EH (cell line): ENCODE data around the gene RIPPLY2.
"Not testable (repeated sequence)": the region's sequence is repeated elsewhere in the genome, so short reads cannot be mapped to it uniquely, and the experiment has no call there.

Experiments used
- DNase-seq: peaks from one replicate; pipeline ENCODE4 v3.0.0-alpha.2; 2015; ENCODE audit warnings: low read depth

RIPPLY2 gene

GRCh38 chr6:83860359-83860755, 7.2 kb downstream of the RIPPLY2 start:
- DNase-seq: no peak

DNA sequence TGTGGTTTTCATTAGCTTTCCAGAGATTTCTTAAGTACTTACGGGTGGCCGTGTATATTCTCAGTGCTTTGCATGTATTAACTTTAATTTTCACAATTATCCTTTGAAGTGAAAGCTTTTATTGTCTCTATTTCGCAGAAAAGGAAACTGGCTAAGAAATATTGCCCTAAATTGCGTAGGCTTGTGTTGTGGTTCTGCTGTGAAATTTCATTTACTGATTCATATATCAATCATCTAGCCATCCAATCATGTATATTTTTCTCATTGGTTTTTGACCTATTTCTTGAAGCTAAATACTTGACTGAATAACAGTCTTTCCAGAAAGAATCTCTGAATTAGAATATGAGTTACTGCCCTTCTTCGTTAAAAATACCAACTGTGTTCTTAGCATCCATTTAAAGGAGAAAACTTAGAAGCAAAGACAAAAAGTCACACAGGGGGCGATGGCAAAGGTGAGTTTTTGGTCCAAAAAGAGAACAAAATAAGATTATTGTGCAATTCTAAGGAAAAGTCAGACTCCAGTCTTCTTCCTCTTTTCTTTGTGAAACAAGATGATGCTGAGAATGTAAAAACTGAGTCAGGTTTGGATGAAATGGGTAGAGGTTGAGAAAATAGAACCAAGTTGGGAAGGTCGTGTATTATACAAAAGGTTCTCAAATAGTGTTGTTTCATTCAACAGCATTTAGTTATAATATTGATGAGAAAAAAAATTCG, 7.8 kb downstream of the RIPPLY2 start:
- DNase-seq: no peak

DNA sequence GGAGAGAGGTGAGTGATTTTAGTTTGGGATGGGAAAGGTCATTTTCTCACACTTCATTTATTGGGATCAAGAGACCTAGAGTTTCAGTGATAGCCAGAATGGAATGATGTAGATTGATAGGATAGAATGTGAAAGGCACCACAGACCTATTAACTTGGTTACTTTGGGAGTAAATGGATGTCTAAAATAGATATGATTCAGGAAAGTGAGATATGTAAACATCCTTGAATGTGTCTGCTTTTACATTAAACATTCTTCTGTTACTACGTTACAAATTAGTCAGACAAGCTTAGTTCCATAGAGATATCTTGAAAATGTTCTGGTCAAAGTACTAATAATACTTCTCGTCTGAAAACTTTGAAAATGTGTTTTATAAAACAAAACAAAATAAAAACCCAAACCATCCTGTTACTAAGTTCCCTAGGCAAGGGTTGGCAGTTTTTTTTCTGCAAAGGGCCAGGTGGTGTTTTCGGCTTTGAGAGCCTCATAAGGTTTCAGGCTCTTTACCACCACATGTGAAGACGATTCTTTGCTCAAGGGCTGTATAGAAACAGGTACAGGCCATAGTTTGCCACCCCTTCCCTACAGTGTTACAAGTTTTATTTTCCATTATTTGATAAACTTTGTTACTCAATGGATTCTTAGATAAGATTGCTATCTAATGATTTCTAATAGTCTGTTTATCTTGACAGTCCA, 9.8 kb downstream of the RIPPLY2 start:
- peak; percentile 63 for DNase-seq

DNA sequence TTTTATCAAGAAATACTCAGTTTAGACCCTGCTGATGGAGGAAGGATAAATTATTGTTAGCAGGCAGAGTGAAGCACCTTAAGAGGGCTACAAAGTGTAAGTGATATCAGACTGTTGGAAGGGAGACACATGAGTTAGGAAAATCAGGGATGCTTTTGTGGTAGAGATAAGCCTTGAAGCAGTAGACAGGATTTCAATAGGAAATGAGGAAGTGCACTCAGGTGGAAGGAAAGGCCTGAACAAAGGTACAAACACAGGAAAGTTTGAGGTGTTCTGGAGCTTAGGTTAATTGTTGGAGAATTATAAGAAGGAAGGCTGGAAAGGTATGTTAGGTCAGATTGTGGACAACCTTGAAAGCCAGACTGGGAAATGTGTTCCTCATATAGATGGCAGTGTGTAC, 13.9 kb downstream of the RIPPLY2 start:
- no peak for DNase-seq

- DNase-seq: peak; percentile 98
These were observed 14.5 kb downstream of the RIPPLY2 start for GRCh38 chr6:83867527-83868161.

GRCh38 chr6:83868639-83869038, 15.5 kb downstream of the RIPPLY2 start:
- DNase-seq: peak; percentile 83

GRCh38 chr6:83870649-83871048, 17.5 kb downstream of the RIPPLY2 start:
- no peak for DNase-seq

- DNase-seq: peak; percentile 39
These were observed 19.4 kb downstream of the RIPPLY2 start for GRCh38 chr6:83872386-83873118.

GRCh38 chr6:83873869-83874268, 20.7 kb downstream of the RIPPLY2 start:
- DNase-seq: no peak

DNA sequence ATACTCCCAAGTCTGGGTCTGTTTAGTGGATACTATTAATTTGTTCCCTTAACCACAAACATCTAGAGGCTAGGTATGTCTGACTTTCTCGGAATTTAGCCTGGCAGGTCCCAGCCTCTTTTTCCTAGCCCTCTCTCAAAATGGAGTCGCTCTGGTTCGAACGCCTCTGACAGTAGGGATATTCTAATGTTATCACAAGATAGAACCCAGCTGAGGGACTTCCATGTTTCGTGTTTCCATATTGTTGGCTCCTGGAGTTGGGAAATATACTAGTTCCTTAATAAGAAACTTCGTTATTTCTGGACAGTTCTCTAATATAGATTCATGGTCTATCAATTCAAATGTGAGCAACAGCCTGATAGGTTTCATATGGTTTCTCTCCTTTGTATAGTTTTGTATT, 22.7 kb downstream of the RIPPLY2 start:
- DNase-seq: no peak

GRCh38 chr6:83878902-83879644, 25.9 kb downstream of the RIPPLY2 start:
- DNase-seq: no peak

GRCh38 chr6:83879746-83880145, 26.6 kb downstream of the RIPPLY2 start:
- peak; percentile 24 for DNase-seq

- peak; percentile 26 for DNase-seq
These were observed 30.1 kb downstream of the RIPPLY2 start for GRCh38 chr6:83883240-83883639.

- DNase-seq: peak; percentile 62
These were observed 31.4 kb downstream of the RIPPLY2 start for GRCh38 chr6:83884523-83884922.

DNA sequence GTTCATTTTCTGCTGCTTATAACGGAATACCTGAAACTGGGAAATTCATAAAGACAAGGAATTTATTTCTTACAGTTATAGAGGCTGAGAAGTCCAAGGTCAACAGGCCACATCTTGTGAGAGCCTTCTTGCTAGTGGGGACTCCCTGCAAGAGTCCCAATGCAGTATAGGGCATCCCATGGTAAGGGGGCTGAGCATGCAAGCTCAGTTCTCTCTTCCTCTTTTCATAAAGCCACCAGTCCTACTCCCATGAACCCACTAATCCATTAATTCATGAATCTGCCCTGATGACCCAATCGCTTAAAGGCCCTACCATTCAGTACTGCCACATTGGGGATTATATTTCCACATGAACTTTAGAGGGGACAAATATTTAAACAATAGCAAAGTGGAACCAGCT, 32.8 kb downstream of the RIPPLY2 start:
- DNase-seq: no peak

GRCh38 chr6:83889621-83890020, 36.5 kb downstream of the RIPPLY2 start:
- DNase-seq: no peak

- DNase-seq: no peak
These were observed 37.4 kb downstream of the RIPPLY2 start for GRCh38 chr6:83890520-83890919.

GRCh38 chr6:83891586-83891985, 38.4 kb downstream of the RIPPLY2 start:
- no peak for DNase-seq

GRCh38 chr6:83893024-83893423, 39.9 kb downstream of the RIPPLY2 start:
- DNase-seq: no peak

DNA sequence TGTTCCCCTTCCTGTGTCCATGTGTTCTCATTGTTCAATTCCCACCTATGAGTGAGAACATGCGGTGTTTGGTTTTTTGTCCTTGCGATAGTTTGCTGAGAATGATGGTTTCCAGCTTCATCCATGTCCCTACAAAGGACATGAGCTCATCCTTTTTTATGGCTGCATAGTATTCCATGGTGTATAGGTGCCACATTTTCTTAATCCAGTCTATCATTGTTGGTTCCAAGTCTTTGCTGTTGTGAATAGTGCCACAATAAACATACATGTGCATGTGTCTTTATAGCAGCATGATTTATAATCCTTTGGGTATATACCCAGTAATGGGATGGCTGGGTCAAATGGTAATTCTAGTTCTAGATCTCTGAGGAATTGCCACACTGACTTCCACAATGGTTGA, 43.9 kb downstream of the RIPPLY2 start:
- not testable (repeated sequence) for DNase-seq

DNA sequence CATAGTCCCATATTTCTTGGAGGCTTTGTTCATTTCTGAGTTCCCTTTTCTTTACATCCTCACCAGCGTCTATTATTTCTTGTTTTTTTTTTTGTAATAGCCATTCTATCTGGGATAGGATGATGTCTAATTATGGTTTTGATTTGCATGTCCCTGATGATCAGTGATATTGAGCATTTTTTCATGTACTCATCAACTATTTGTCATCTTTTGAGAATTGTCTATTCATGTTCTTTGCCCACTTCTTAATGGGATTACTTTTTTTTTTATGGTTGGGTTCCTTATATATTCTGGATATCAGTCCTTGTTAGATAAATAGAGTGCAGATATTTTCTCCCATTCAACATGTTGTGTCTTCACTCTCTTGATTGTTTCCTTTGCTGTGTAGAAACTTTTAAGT, 48.5 kb downstream of the RIPPLY2 start:
- DNase-seq: no peak

DNA sequence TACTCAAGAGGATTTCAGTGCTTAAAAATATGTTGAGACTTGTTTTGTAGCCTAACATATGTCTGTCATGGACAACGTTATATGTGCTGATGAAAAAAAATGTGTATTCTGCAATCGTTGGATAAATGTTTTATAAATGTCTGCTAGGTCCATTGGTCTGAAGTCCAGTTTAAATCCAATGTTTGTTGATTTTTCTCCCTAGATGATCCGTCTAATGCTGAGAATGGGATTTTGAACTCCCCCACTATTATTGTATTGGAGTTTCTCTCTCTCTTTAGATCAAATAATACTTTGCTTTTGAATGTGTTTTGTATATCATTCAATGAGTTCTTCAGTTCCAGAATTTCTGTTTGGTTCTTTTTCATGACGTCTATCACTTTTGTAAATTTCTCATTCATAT, 51.2 kb downstream of the RIPPLY2 start:
- DNase-seq: no peak
